Hepatocyte (in vitro differentiated cells): Measurements from ENCODE around the gene C1orf115. TPM values are rescaled to one million over a fixed set of nuclear protein-coding genes. Genes with fewer than 3 reads are reported as not detected.
"Not testable (repeated sequence)": the region's sequence is repeated elsewhere in the genome, so short reads cannot be mapped to it uniquely, and the experiment has no call there.

Experiments used
- DNase-seq: peaks from one replicate; pipeline ENCODE4 v3.0.0-alpha.2; 2016; ENCODE audit warnings: low spot score
- H2AFZ ChIP-seq: fragments of 200-600 bp; sonication (generic); 2 replicates; pipeline ENCODE4 v1.6.0; 2016; ENCODE audit warnings: antibody characterized with exemption, mild to moderate bottlenecking
- H3K27ac ChIP-seq: fragments of 200-600 bp; sonication (generic); 2 replicates; pipeline ENCODE4 v1.5.1; 2016; ENCODE audit warnings: mild to moderate bottlenecking
- H3K27me3 ChIP-seq: fragments of 200-600 bp; sonication (generic); 2 replicates; pipeline ENCODE4 v1.6.1; 2016
- H3K36me3 ChIP-seq: fragments of 200-600 bp; sonication (generic); replicated peaks from 2 replicates; pipeline ENCODE4 v1.5.1; 2016; ENCODE audit warnings: low read depth; ENCODE audit not compliant: insufficient read depth
- H3K4me1 ChIP-seq: fragments of 200-600 bp; sonication (generic); 2 replicates; pipeline ENCODE4 v1.5.1; 2016; ENCODE audit warnings: mild to moderate bottlenecking, moderate library complexity; ENCODE audit not compliant: insufficient read depth
- H3K4me2 ChIP-seq: fragments of 200-600 bp; sonication (generic); 2 replicates; pipeline ENCODE4 v1.6.0; 2016
- H3K4me3 ChIP-seq: fragments of 200-600 bp; sonication (generic); 2 replicates; pipeline ENCODE4 v1.5.1; 2016; ENCODE audit warnings: mild to moderate bottlenecking
- H3K79me2 ChIP-seq: fragments of 200-600 bp; sonication (generic); 2 replicates; pipeline ENCODE4 v1.6.0; 2017; ENCODE audit warnings: mild to moderate bottlenecking
- H3K9me2 ChIP-seq: fragments of 200-600 bp; sonication (generic); replicated peaks from 2 replicates; pipeline ENCODE4 v1.6.0; 2017; ENCODE audit warnings: mild to moderate bottlenecking; ENCODE audit not compliant: insufficient read depth
- H3K9me3 ChIP-seq: fragments of 200-600 bp; sonication (generic); 2 replicates; pipeline ENCODE4 v1.5.1; 2016; ENCODE audit warnings: low read depth, mild to moderate bottlenecking
- H4K20me1 ChIP-seq: fragments of 200-600 bp; sonication (generic); 2 replicates; pipeline ENCODE4 v1.6.0; 2016; ENCODE audit warnings: mild to moderate bottlenecking; ENCODE audit not compliant: insufficient read depth, poor library complexity, severe bottlenecking
- EZH2 ChIP-seq: fragments of 200-600 bp; sonication (generic); IDR thresholded peaks from 2 replicates; pipeline ENCODE4 v1.6.1; 2016; ENCODE audit warnings: antibody characterized with exemption, mild to moderate bottlenecking, borderline replicate concordance
- EZH2phosphoT487 ChIP-seq: fragments of 200-600 bp; sonication (generic); IDR thresholded peaks from one replicate; pipeline ENCODE4 v1.6.1; 2018; ENCODE audit warnings: antibody characterized with exemption, mild to moderate bottlenecking, low read depth, moderate library complexity; ENCODE audit not compliant: unreplicated experiment, severe bottlenecking
- WGBS: methylation state at CpG from one replicate; pipeline ENCODE4 v1.1.6; 2016; ENCODE audit warnings: low lambda C conversion rate; ENCODE audit errors: missing lambda C conversion rate; 5-methylcytosine and 5-hydroxymethylcytosine counted together
- polyA plus RNA-seq: library from polyadenylated mRNA; unstranded; fragments of >200 nt; fragmentation: Nextera tagmentation; extraction: Ambion mirVana; gene quantifications from 2 replicates; pipeline ENCODE4 v1.2.1, GENCODE V29; 2016
- total RNA-seq: library from RNA; depleted of rRNA; stranded (reverse); fragments of >200 nt; gene quantifications from 2 replicates; pipeline ENCODE4 v1.2.3, GENCODE V29; 2014
- TF ChIP-seq, protein P1 (sequence below): fragments of 200-600 bp; sonication (generic); IDR thresholded peaks from 2 replicates; pipeline ENCODE4 v1.5.1; 2016; ENCODE audit warnings: antibody characterized with exemption, mild to moderate bottlenecking; ENCODE audit not compliant: poor library complexity

C1orf115 gene
- total and polyA plus RNA-seq, 2 experiments from 2014 or later = 42.3 to 49.2 TPM

DNA sequence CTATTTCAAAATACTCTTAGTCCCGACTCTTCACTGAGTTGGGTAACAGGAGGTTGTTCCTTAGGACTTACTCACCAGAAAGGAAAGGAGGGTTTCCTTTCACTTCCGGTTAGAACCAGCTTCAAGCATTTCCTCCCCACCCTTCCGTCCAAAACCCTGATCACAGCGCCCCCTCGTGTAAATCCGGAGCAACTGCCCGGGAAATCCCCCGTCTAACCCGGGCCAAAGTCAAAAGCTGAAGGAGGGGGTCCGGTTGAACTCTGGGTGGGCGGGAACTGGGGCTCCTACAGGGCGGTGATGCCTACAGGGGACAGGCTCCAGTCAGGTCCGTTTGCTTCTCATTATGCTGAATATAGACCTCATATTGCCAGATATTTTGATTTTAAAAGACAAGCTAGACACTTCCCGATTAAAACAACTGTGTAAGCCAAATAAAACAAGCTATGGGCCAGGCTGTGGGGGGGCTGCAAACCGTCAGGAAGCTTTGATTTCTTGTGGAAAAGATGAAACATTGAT lies 43.0 kb downstream of the C1orf115 start:
- peak overlapping the region; percentile 79 for H3K27ac ChIP-seq
- no peaks in the 10 kb centered on the region for H3K9me3 ChIP-seq
- H3K27me3 ChIP-seq = no peaks in the 10 kb centered on the region
- H2AFZ ChIP-seq = peak overlapping the region; percentile 67
- WGBS = 13% methylated on average over 15 of the region's 15 CpGs
- H3K9me2 ChIP-seq = no peaks in the 10 kb centered on the region
- no peak overlapping the region for H3K4me3 ChIP-seq
- no peak for TF ChIP-seq EZH2phosphoT487
- TF ChIP-seq, protein P1, sequence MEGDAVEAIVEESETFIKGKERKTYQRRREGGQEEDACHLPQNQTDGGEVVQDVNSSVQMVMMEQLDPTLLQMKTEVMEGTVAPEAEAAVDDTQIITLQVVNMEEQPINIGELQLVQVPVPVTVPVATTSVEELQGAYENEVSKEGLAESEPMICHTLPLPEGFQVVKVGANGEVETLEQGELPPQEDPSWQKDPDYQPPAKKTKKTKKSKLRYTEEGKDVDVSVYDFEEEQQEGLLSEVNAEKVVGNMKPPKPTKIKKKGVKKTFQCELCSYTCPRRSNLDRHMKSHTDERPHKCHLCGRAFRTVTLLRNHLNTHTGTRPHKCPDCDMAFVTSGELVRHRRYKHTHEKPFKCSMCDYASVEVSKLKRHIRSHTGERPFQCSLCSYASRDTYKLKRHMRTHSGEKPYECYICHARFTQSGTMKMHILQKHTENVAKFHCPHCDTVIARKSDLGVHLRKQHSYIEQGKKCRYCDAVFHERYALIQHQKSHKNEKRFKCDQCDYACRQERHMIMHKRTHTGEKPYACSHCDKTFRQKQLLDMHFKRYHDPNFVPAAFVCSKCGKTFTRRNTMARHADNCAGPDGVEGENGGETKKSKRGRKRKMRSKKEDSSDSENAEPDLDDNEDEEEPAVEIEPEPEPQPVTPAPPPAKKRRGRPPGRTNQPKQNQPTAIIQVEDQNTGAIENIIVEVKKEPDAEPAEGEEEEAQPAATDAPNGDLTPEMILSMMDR = peak; percentile 86
- TF ChIP-seq EZH2 = no peak
- no peaks in the 10 kb centered on the region for H3K36me3 ChIP-seq
- H3K79me2 ChIP-seq = no peaks in the 10 kb centered on the region
- peak; percentile 88 for DNase-seq
- no peaks in the 10 kb centered on the region for H4K20me1 ChIP-seq
- peaks cover 16% of the 10 kb centered on the region for H3K4me1 ChIP-seq
- H3K4me2 ChIP-seq = peak overlapping the region; percentile 64

DNA sequence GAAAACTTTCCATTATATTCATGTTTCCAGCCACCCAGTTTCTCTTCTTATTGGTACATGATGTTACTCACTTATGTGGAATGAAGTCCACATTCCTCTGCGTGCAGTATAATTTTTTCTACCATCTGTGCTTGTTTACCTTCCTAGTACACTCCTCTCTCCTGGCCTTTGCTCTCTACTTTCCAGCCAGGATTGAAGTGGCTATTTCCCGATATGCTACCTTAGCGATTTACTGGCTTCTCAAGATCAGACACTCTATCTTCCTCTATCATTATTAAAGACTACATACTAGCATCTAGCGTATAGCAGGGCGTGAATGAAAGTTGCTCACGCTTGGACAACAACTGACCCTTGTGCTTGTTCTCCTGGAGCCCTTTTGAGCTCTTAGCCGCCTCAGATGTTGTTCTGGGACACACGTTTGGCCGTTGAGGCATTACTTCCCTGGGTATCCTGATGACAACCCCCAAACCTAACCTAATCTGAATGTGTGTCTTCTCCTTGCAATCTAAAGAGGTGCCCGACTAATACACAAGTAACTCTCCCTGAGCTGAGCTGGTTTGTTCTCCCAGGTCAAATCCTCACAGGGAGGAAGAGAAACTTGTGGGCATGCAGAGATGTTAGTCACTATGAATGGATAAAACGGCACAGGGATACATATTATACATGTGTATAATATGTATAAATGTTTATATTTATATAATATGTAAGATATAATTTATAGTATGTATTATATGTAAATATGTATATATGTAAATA lies 44.6 kb downstream of the C1orf115 start:
- Histone ChIP-seq H3K36me3 (no peaks in the 10 kb centered on the region), H3K27me3 (no peaks in the 10 kb centered on the region), H3K27ac (peak overlapping the region; percentile 86), H3K79me2 (no peaks in the 10 kb centered on the region), H3K9me3 (no peaks in the 10 kb centered on the region), H3K9me2 (no peaks in the 10 kb centered on the region), H4K20me1 (no peaks in the 10 kb centered on the region), H2AFZ (peak overlapping the region; percentile 22), H3K4me2 (peak overlapping the region; percentile 64), H3K4me1 (peaks cover 16% of the 10 kb centered on the region), H3K4me3 (no peak overlapping the region)
- peak; percentile 75 for DNase-seq
- TF ChIP-seq, protein P1 = no peak
- TF ChIP-seq EZH2 (no peak), EZH2phosphoT487 (no peak)
- WGBS = 78% methylated on average over 11 of the region's 11 CpGs

DNA sequence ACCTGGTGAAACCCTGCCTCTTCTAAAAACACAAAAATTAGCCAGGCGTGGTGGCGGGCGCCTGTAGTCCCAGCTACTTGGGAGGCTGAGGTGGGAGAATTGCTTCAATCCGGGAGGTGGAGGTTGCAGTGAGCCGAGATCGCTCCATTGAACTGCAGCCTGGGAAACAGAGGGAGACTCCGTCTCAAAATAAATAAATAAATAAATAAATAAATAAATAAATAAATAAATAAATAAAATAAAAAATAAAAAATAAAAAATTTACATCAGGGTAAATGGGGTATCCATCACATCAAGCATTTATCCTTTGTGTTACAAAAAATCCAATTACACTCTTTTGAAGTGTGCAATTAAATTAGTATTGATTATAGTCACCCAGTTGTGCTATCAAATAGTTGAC lies 46.1 kb downstream of the C1orf115 start:
- not testable (repeated sequence) for H3K27me3 ChIP-seq, H3K9me2 ChIP-seq, H3K4me3 ChIP-seq, DNase-seq, H3K4me2 ChIP-seq, H3K27ac ChIP-seq, H3K9me3 ChIP-seq, H2AFZ ChIP-seq, H4K20me1 ChIP-seq, H3K36me3 ChIP-seq, H3K79me2 ChIP-seq
- 97% methylated on average over 7 of the region's 7 CpGs for WGBS
- peaks cover 16% of the 10 kb centered on the region for H3K4me1 ChIP-seq

DNA sequence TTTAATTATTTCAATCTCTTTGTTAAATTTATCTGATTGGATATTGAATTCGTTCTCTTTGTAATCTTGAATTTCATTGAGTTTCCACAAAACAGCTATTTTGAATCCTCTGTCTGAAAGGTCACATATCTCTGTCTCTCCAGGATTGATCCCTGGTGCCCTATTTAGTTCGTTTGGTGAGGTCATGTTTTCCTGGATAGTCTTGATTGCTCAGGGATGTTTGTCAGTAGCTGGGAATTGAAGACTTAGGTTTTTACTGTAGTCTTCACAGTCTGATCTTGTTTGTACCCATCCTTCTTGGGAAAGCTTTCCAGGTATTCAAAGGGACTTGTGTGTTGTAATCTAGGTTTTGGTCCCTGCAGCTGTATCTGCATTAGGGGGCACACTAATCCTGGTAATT lies 51.2 kb downstream of the C1orf115 start:
- H3K4me2 ChIP-seq = no peak overlapping the region
- no peak overlapping the region for H2AFZ ChIP-seq
- H3K4me3 ChIP-seq = no peak overlapping the region
- no peak overlapping the region for H3K27ac ChIP-seq
- no peaks in the 10 kb centered on the region for H3K36me3 ChIP-seq
- no peaks in the 10 kb centered on the region for H4K20me1 ChIP-seq
- H3K9me3 ChIP-seq = no peaks in the 10 kb centered on the region
- TF ChIP-seq, protein P1 = no peak
- no peak for TF ChIP-seq EZH2
- no peak for TF ChIP-seq EZH2phosphoT487
- no peaks in the 10 kb centered on the region for H3K9me2 ChIP-seq
- H3K79me2 ChIP-seq = no peaks in the 10 kb centered on the region
- no peaks in the 10 kb centered on the region for H3K27me3 ChIP-seq
- H3K4me1 ChIP-seq = no peaks in the 10 kb centered on the region
- no peak for DNase-seq
- WGBS = 72% methylated on average over 2 of the region's 2 CpGs
